Activated effector memory CD4-positive, alpha-beta T cell treated with Interleukin-2 at 50 U/mL for 16 hours (primary cell): ENCODE data around the gene PRAMEF12.
"Not testable (repeated sequence)": the region's sequence is repeated elsewhere in the genome, so short reads cannot be mapped to it uniquely, and the experiment has no call there.

Experiments
- DNase-seq: peaks from one replicate; pipeline ENCODE4 v3.0.0-alpha.2; 2020

The PRAMEF12 gene

DNA sequence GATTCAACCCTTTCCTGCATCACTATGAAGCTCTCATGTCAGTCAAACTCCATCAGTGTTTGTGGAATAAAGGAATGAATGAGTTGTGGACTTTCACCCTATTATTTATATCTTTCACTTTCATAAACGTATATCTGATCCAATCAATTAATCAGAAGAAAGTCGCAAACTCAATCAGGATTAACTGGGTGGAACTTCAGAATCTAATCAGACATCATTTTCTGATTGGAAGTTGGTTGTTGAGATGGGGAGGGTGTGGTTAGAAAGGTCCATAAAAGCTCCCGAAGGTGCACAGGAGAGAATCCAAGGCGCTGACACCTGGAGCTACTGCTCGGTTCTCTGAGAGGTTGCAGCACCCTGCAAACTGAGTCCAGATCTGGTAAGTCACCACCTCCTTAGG, at the start of gene PRAMEF12:
Gene PRAMEF12 (plus strand): TSS at position 301 of the 400 bp plus-strand sequence. CDS start 1,130 bp downstream, outside the sequence.
- no peak for DNase-seq

GRCh38 chr1:12728391-12728790, 45.1 kb upstream of the PRAMEF12 start:
- DNase-seq = no peak

GRCh38 chr1:12730156-12730555, 43.4 kb upstream of the PRAMEF12 start:
- DNase-seq = no peak

GRCh38 chr1:12731084-12731483, 42.5 kb upstream of the PRAMEF12 start:
- not testable (repeated sequence) for DNase-seq

DNA sequence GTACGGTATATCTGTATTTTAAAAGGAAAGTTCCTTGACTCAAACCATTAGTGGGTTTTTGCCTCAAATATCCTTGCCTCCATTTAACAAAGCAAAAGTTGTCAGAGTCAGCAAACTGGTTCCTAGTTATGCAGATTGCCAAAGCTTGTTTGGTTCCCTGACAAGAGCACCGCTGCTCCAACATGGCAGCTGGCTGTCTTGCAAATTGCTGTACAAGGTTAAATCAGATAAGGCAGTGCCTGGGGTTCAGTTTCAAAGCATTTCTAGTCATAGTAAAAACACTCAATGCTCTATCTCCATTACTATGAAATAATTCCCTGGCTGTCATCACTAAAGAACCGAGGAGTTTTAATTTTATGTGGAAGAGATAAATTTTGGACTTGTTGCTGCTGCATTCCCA, 38.9 kb upstream of the PRAMEF12 start:
- DNase-seq = no peak

- no peak for DNase-seq
Measured at GRCh38 chr1:12738934-12739333, 34.6 kb upstream of the PRAMEF12 start.

DNA sequence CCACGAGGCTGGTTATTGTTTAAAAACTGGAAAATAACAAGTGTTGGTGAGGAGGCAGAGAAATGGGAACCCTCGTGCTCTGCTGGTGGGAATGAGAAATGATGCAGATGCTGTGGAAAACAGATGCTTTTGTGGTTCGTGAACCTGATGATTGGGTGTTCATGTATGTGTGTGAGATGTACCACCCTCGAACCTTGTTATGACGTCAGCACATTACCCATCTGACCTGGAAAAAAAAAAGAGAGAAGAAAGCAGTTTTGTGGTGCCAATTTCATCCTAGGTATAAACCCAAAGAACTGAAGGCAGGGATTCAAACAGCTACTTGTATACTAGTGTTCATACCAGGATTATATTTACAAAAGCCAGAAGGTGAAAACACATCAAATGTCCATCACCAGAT, 33.9 kb upstream of the PRAMEF12 start:
- DNase-seq = no peak

DNA sequence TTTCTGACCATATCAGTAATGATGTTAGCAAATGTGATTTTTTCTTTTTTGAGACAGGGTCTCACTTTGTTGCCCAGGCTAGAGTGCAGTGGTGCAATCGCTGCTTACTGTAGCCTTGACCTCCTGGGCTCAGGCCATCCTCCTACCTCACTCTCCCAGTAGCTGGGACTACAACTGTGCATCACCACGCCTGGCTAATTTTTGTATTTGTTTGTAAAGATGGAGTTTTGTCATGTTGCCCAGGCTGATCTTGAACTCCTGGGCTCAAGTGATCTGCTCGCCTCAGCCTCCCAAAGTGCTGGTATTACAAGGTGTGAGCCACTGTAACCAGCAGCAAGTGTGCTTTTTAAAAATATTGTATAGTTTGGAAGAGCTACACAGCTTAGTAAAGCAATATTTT, 31.6 kb upstream of the PRAMEF12 start:
- DNase-seq = no peak

DNA sequence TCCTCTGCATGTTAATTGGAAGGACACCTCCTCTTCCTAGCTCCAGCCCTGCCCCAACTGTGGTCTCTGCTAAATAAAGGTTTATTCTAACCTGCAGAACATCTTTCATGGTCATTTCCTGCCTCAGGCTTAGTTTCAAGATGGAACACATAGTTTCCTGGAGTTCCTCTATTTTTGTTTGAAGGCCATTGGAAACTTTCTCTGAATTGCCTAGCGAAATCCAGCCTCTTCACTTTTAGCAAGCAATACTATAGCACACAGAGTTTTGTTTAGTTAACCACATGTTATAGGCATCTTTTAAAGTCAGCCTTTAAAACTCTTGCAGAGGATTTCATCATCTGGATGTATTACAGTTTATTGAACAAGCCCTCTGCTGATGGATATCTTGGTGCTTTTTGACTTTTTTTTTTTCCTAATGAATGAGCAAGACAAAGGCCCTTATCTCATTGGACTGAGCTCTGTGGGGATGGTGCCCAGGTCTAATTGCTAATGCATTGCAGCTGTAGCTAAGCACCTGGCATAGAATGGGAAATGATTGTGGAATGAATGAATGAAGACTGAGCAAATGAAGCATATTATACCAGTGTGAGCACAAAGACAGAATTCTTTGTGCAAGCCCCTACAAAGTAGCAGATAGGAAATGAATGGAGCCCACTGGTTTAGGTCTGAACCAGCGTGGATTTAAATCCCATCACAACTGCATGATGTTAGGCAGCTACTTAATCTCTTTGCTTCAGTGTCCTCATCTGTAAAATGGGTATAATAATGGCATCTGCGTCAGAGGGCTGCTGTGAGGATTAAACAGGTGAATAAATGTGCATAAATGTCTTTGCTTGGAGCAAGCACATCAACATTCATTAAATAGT, 28.2 kb upstream of the PRAMEF12 start:
- no peak for DNase-seq

DNA sequence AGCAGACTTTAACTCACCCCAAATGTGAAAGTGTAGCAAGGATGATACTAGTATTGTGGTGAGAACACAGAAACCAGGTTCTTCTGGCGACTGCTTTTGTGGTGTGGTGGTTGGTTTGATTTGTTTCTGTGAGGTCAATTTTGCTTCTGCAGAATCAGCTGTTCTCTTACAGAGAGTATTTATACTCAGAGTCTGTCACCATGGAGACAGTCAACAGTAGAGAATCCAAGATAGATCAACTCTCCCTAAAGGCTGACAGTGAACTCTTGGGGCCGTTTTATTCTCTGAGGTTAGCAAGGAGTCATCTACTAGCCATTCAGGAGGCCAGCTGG, 27.6 kb upstream of the PRAMEF12 start, which contains the start of gene CFAP107:
Gene CFAP107 (plus strand): TSS at position 209 of the 332 bp plus-strand sequence. CDS start 231 bp downstream, outside the sequence.
- DNase-seq = no peak

DNA sequence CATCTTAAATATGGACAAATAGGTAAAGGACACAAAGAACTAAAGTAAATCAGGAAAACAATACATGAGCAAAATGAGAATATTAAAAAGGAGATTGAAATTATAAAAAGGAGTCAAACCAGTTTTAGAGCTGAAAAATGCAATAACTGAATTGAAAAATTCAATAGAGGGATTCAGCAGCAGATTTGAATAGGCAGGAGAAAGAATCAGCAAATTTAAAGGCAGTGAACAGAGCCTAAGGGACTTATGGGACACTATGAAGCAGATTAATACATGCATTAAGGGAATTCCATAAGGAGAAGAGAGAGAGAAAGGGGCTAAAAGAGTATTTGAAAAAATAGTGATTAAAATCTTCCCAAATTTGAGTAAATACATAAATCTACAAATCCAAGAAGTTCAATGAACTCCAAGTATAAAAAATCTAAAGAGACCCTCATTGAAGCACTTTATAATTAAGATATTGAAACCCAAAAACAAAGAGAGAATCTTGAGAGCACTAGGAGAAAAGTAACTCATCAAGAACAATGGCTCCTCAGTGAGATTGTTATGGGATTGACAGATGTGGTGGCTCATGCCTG, 24.7 kb upstream of the PRAMEF12 start:
- no peak for DNase-seq

- DNase-seq = no peak
Measured at GRCh38 chr1:12754738-12755137, 18.8 kb upstream of the PRAMEF12 start.

GRCh38 chr1:12756273-12756672, 17.3 kb upstream of the PRAMEF12 start:
- no peak for DNase-seq

DNA sequence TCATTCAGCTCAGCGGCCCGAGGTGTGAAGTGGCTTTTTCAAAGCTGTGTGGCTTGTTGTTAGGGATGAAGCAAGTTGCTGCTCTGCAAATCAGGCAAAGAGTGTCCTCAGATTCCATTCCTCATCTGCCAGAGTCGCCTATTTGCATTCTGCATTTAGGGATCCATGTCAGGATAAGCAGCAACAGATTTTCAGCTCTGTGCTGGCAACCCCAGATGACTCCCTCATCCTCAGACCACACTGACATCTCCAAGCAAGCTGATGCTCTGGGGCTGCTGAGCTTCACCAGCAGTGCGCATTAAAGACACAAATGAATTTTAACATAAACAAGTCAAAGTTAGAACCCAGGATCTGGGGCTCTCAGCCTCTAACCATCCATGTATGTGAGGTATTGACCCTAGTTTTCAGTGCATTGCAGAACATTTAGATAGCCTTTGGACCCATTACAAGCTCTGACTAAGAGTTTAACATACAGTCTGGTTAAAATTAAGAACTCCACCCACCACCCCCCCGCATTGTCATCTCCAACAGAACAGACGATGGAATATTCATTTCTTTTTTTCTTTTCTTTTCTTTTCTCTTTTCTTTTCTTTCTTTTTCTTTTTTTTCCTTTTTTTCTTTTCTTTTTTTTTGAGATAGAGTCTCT, 16.6 kb upstream of the PRAMEF12 start:
- no peak for DNase-seq

DNA sequence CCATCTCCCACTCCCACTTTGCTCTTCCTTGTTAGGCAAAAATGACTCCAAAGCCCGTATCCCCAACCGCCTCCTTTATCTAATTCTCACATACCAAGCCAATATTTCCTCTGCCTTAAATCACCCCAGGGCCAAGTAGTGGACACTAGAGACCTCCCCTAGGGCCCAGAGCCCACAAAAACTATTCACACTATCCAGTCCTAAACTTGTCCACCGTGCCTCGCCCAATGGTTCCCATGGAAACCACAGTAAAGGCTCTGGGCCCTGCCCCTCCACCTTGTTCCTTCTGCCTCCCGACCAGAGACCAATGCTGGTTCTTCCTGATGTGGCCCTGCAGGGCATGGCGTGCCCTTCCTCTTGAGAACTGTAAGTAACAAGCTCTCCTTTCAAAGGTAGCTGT, 15.7 kb upstream of the PRAMEF12 start:
- no peak for DNase-seq

GRCh38 chr1:12760256-12760795, 13.2 kb upstream of the PRAMEF12 start:
- DNase-seq = no peak

- no peak for DNase-seq
Measured at GRCh38 chr1:12761781-12762180, 11.8 kb upstream of the PRAMEF12 start.

- no peak for DNase-seq
Measured at GRCh38 chr1:12762766-12763165, 10.8 kb upstream of the PRAMEF12 start.

DNA sequence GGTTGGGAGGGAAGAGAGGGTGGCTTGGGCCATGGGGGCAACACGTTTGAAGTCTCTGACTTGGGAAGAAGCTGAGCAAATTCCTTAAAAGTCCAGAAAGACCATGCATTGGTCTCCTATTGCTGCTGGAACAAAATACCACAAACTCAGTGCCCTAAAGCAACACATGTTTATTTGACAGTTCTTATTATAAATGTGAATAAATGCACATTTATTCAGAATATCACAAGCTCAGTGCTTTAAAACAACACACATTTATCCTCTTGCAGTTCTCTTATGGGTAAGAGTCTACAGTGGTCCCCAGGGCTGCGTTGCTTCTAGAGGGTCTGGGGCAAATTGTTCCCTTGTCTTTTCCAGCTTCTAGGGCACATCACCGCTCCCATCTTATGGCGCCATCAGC, 10.1 kb upstream of the PRAMEF12 start:
- DNase-seq = no peak

DNA sequence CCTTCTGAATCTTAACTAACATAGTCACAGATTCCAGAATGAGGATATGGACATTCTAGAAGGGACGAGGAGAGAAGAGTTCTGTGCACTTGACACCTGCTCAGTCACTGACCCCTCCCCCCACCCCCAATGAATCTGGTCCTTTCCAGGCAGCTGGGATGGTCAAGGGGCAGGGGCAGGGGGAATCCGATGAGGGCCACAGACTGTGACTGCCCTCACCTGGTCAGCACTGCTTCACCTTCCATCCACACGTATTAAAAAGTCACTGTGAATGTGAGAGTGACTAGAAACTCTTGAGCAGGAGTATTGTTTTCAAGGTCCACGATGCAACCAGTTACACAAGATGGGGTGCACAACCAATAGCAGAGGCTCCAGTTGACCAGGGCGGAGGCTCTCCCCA, 9.5 kb upstream of the PRAMEF12 start:
- DNase-seq = no peak

GRCh38 chr1:12769031-12769430, 4.5 kb upstream of the PRAMEF12 start:
- no peak for DNase-seq

GRCh38 chr1:12769976-12770505, 3.5 kb upstream of the PRAMEF12 start:
- no peak for DNase-seq

DNA sequence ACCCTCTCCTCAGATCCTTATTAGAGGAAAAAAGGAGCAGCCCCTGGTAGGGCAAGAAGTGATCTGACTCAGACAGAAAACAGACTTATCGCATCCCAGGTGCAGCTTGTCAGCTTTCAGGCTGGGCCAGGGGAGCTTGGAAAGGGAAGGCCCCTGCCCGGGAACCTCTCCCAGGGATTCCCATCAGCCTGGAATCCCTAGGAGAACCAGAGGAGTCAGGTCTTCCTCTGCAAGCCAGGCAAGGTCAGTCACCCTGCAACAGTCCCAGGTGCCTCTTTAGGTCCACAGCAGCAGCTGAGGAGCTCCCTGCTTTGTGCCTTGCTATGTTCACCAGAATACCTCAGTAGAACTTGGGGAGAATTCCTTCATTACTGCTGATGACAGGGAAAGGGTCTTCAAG, 2.9 kb upstream of the PRAMEF12 start:
- DNase-seq = no peak

GRCh38 chr1:12771186-12771585, 2.4 kb upstream of the PRAMEF12 start:
- no peak for DNase-seq
